Measurements from ENCODE around the gene SNRPB2.

Gene SNRPB2

GRCh38 chr20:16729565-16730460, at the start of gene SNRPB2:
TSS of gene SNRPB2 (plus strand) at chr20:16730026. CDS start at chr20:16731703, 1,677 bp downstream.
- peak; percentile 84 for DNase-seq (ENCODE audit: low read depth)

DNA sequence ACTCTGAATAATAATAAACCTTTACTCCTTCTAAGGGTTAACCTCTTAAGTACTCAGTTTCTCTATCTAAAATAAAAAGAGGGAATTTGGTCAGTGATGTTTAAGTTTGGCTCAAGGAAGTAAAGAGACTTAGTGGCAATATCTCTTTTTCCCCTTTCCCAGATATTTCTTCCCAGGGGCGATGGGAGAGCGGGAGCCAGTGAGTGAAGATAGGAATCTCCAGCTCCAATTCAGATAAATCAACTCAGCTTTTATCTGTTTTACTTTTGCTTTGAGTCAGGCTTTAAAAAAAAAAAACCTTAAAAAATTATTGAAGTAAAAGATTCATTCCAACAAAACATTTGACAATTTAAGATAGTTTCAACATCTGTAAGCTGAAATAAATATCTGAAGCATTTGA, 45.4 kb upstream of the SNRPB2 start:
- DNase-seq (ENCODE audit: low read depth) = no peak

DNA sequence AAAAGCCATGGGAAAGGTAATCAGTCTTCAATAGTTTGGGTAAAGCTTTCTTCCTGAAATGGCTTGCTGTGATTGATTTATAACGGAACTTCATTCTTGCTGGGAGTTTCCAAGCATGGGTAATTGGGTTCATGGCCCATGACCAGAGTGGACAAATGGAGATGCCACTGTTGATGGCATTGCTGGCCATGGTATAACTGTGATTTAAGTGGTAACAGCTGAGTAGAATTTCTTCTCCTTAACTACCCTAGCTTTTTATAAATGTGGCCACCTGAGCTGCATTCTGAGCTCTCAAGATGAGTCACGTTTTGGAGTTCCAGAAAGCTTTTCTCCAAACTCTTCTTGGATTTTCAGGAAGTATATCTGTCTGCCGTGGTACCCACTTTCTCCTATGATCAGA, 39.9 kb upstream of the SNRPB2 start:
- no peak for DNase-seq (ENCODE audit: low read depth)

DNA sequence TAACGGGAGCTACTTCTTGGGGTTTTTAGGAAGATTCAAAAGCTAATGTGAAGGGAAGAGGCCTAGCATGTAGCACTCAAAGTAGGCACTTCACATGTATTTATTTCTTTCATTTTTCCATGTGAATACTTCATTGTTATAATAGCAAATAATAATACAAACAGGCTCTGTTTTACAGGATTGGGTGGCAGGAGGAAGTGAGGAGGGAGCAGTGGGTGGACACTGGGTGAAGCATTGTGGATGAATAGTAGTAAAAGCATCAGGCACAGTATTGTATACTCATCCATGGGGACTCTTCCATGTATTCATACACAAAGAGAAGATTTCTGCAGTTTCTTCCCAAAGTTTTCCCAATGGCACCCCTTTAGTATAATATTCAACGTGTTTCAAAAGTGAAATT, 38.4 kb upstream of the SNRPB2 start:
- DNase-seq (ENCODE audit: low read depth) = no peak

DNA sequence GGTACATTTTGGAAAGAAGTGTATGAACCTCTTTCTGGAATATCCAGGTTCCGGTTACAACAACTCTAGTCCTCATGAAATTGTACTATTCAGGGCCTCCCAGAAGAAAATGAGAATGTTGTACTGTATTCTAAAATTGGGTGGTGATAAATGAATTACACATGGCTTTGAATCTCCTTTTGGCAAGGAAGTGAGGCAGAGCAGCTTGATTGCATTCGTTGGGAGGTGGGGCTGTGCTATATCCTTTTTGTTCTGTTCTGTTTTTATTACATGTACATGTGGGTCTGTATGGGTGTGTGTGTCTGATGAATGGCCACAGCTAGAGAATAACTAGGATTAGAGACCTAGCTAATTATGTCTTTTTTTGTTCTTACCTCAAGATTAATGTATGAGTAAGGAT, 37.8 kb upstream of the SNRPB2 start:
- no peak for DNase-seq (ENCODE audit: low read depth)

DNA sequence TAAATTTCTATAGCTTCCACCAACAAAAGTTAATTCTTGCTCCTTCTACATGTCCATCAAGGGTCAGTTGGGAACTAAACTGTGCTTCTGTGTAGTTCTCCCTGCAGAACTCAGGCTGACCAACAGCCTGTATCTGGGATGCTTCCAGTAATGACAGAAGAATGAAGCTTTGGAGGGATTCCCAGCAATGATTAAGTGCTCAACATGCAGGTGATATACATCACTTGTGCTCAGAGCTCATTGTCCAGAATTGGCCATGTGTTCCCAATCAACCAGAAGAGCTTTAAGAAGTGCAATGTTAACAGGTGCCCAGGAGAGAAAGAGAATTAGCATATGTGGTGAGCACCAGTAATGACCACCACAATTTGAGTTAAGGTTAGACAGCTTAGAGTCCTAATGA, 37.4 kb upstream of the SNRPB2 start:
- no peak for DNase-seq (ENCODE audit: low read depth)

- no peak for DNase-seq (ENCODE audit: low read depth)
These were observed 36.5 kb upstream of the SNRPB2 start for GRCh38 chr20:16693278-16693677.

GRCh38 chr20:16694161-16694560, 35.7 kb upstream of the SNRPB2 start:
- DNase-seq (ENCODE audit: low read depth) = no peak

GRCh38 chr20:16695628-16696027, 34.2 kb upstream of the SNRPB2 start:
- no peak for DNase-seq (ENCODE audit: low read depth)

DNA sequence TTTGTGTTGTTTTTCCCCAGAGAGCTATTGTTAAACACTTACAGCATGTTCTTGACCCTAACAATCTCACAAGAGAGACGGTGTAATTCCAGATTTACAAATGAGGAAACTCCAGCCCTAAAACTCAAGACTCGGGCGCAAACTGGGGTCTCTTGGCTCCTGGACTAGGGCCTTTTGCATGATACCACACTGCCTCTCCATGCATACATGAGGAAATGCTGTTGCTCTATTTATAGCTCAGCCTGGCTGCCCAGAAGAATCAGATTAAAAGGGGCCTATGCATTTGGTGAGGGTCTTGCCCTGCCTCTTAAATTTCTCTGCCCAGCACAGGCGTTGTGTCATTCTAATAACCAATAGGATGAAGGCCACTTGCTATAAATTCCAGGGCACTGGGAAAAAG, 30.5 kb upstream of the SNRPB2 start:
- DNase-seq (ENCODE audit: low read depth) = no peak

DNA sequence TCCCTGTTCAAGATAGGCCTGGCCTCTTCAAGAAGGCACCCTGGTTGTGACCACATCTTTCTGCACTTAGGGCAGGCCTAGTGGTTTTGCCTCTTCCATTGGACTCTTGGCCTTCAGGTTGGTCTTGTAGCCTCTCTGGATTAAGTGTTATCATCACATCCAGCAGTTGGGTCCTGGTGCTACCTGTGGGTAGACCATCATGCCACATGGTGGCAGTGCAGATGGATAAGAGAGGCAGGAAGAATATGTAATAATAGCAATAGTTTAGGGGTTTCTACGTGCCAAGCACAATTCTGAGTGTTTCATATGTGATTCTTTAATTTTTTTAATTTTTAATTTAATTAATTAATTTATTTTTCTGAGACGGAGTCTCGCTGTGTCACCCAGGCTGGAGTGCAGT, 28.5 kb upstream of the SNRPB2 start:
- DNase-seq (ENCODE audit: low read depth) = no peak

DNA sequence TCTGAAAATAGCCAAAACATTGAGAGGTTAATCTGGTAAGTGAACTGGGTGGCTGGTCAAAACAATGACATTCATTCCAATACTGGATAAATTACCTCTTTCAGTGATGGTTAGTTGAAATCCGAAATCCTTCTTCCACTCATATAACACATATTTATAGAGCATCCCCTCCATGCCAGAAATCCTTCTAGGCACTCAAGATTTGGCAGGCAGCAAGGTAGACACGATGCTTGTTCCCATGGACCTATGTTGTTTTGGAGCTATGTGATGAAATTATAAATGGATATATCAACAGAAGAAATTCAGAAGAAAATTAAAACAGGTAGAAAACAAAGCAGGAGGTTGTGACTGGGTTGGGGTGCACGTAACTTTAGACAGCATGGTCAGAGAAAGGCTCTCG, 26.3 kb upstream of the SNRPB2 start:
- no peak for DNase-seq (ENCODE audit: low read depth)

DNA sequence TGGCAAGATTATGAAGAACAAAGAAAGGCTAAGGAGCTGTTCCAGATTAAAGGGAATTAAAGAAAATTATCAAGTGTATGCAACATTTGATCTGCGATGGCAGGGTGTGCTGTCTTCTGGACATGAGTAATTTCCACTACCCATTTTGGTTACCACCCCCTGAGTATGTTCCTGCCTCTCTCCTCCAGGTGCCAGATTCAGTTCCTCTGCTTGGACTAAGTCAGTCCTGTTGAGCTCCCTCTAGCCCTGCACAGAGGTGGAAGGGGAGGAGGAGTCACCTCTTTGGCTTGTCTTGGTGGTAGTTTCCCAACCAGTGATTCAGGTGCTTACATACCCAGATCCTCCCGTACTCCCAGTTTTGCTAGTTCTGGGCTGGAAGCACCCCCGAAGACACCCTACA, 22.2 kb upstream of the SNRPB2 start:
- DNase-seq (ENCODE audit: low read depth) = no peak

- no peak for DNase-seq (ENCODE audit: low read depth)
These were observed 21.2 kb upstream of the SNRPB2 start for GRCh38 chr20:16708602-16709001.

DNA sequence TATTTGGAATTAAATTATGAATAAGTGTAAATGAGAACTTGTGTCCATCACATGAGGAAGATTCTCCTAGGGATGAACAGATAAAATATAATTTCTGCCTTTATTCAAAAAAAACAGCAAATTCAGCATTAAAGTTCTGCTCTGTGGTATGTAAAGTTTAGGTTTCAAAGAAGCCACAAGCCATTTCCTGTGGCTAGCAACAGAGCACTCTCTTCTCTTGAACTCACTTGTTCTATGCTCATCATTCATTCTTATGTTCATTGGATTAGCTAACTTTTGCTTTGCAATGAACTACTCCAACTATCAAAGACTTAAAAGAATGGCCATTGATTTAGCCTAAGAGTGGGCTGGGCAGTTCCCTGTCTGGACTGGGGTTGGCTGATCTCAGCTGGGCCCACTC, 20.8 kb upstream of the SNRPB2 start:
- DNase-seq (ENCODE audit: low read depth) = no peak

DNA sequence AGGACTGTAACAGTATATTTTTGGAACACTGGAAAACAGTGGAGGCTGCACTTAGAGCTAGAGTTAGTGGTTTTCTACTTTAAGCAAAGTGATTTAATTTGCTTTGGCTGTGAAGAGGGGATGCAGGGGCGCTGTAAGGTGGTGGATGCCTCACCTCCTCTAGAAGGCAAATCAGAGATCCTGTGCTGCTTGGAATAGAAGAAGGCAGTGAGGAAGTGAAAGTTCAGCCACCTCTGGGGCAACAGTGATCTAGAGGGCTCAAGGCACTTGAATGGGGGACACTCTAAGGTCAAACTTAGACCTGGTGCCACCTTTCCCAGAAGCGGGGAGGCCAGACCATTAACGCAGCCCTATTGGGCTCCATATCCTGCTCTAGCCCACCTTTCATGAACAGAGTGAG, 19.0 kb upstream of the SNRPB2 start:
- no peak for DNase-seq (ENCODE audit: low read depth)

GRCh38 chr20:16711661-16712258, 18.1 kb upstream of the SNRPB2 start:
- no peak for DNase-seq (ENCODE audit: low read depth)

DNA sequence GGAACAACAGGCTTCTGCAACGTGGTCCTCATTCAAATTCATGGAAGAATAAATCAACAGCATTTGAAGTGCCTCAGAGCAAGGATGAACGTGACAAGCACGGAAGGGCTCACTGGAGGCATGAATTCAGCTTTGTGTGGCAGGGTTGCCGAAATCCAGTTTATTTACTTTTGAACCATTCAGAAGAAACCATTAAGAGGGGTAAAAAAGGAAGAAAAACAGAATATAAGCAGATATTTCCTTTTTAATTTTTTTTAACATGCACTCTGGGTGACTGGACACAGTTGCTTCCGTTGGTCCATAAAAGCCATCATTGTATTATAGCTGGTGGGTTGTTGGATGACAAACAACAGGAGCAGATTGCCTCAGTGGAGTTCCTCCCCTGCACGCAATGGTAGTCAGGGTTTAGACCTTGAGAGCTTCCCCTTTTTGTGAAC, 17.3 kb upstream of the SNRPB2 start:
- DNase-seq (ENCODE audit: low read depth) = no peak

DNA sequence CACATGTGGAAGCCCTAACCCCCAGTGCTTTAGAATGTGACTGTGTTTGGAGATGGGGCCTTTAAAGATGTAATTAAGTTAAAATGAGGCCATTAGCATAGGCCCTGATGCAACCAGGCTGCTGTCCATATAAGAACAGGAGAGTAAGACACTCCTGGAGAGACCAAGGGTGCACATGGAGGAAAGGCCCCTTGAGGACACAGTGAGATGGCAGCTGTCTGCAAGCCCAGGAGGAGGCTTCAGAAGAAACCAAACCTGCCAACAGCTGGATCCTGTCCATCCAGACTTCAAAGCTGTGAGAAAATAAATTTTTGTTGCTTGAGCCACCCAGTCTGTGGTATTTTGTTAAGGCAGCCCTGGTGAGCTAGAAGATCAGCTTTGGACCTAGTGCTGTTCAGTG, 16.8 kb upstream of the SNRPB2 start:
- no peak for DNase-seq (ENCODE audit: low read depth)

- DNase-seq (ENCODE audit: low read depth) = no peak
These were observed 15.6 kb upstream of the SNRPB2 start for GRCh38 chr20:16714242-16714641.

- no peak for DNase-seq (ENCODE audit: low read depth)
These were observed 15.1 kb upstream of the SNRPB2 start for GRCh38 chr20:16714751-16715150.

DNA sequence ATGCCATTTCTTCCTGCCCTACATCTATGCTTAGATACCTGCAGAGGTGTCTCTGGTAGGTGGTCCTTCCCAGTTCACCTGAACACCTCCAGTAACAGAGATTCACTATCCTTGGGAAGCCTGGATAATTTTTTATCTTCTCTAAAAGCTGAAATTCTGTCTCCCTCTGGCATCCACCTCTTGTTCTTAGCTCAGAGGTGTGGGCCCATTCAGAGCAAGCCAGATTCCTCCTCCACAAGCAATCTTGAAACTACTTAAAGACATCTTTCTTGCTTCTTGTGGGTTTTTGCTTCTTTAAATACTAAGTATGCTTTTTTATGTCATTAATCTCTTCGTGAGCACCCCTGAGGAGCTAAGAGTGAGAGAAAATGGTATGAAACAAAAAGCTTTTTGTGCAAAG, 10.4 kb upstream of the SNRPB2 start:
- no peak for DNase-seq (ENCODE audit: low read depth)

DNA sequence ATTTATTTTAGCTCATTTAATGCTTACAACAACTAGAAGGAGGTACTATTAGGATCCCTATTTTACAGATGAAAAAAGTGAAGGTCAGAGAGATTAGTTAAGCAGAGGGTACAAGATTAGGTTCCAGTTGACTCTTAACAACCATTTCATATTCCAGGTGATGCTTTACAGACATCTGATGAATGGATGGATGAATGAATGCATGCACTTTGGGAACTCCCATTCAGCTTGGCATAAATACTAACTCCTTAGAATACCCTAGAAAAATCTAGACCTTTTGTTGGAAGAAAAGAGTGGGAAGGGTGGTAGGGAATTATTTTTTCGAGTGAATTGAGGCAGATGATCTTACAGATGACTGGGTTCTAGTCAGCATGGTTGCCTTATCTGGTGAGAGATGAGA, 746 bp upstream of the SNRPB2 start:
- DNase-seq (ENCODE audit: low read depth) = no peak
